ENCODE results near the gene HAUS1. TPM values are rescaled to one million over a fixed set of nuclear protein-coding genes. Genes with fewer than 3 reads are reported as not detected.
"Not testable (repeated sequence)": the region's sequence is repeated elsewhere in the genome, so short reads cannot be mapped to it uniquely, and the experiment has no call there.

The HAUS1 gene
- total and polyA plus RNA-seq, 2 of the 4 experiments (the other 2 are of a cell fraction), result 25.3 to 33.4 TPM

- H2BK20ac ChIP-seq (ENCODE audit: low read depth, low read length), result no peak overlapping the region
- H3K27me3 ChIP-seq (ENCODE audit: control insufficient read depth, insufficient read depth, low read length), result no peaks in the 10 kb centered on the region
- no peak overlapping the region for H2AK9ac ChIP-seq (replicated peaks; ENCODE audit: low read depth, low read length, poor library complexity)
- no peak overlapping the region for H2BK120ac ChIP-seq (ENCODE audit: low read depth, low read length)
- peaks cover 7 to 11% of the 10 kb centered on the region in 2 experiments; a peak in 2 of 4 replicates for H3K79me1 ChIP-seq (ENCODE audit: low read depth in 1 of 2, low read length in 2 of 2)
- H3K4me3 ChIP-seq (ENCODE audit: insufficient read depth, low read depth, low read length), result no peak overlapping the region
- no peak overlapping the region for H3K4me2 ChIP-seq (ENCODE audit: low read depth, low read length)
- no peaks in the 10 kb centered on the region for H4K20me1 ChIP-seq (ENCODE audit: insufficient read depth, low read length)
- BruUV-seq (replicated peaks), result no TSS peak
- H3K56ac ChIP-seq (ENCODE audit: extremely low read depth, insufficient read depth, low read length), result no peak overlapping the region
- no peak overlapping the region for H3K9ac ChIP-seq (ENCODE audit: low read depth, low read length)
- DNase-seq (no peak), ATAC-seq (ENCODE audit: low read depth) (no peak)
- no peak overlapping the region for H4K91ac ChIP-seq (ENCODE audit: insufficient read depth, low read depth, low read length)
- no peak overlapping the region for H3K23ac ChIP-seq (ENCODE audit: low read depth, low read length)
- POLR2A ChIA-PET (ENCODE audit: unreplicated experiment), result interaction anchor here (0.6 kb wide), 1 partner anchor 516 kb away, joined by 5 read pairs; no protein-coding TSS in a partner anchor
- peaks cover 6% of the 10 kb centered on the region; the same call in 1 of the 2 replicates for H3K9me1 ChIP-seq (ENCODE audit: insufficient read depth, low read length)
- H3K14ac ChIP-seq (replicated peaks; ENCODE audit: low read depth, low read length), result no peak overlapping the region
- no peaks in the 10 kb centered on the region for H3K9me3 ChIP-seq (ENCODE audit: control insufficient read depth, insufficient read depth, low read length)
- no peaks in the 10 kb centered on the region for H3K4me1 ChIP-seq (ENCODE audit: control insufficient read depth, insufficient read depth, low read length)
- H4K8ac ChIP-seq (ENCODE audit: low read depth in 2 of 2, low read length in 2 of 2), result no peak overlapping the region
- no peak overlapping the region for H2AK5ac ChIP-seq (ENCODE audit: low read depth, low read length)
- in situ Hi-C loops (cut with MboI; ENCODE audit: low sequenced_read_pairs) (no loop called here), intact Hi-C loops (cut with micrococcal nuclease) (no loop called here), dilution Hi-C loops (cut with HindIII; ENCODE audit: low sequenced_read_pairs, unreplicated experiment) (no loop called here)
- H2BK15ac ChIP-seq (ENCODE audit: low read depth, low read length), result no peak overlapping the region
- no peak overlapping the region for H2AFZ ChIP-seq (replicated peaks; ENCODE audit: low read length, poor library complexity)
- H3K27ac ChIP-seq (ENCODE audit: insufficient read depth, low read length), result no peak overlapping the region
- no peak overlapping the region for H3K4ac ChIP-seq (ENCODE audit: low read depth, low read length)
- no peak overlapping the region for H2BK5ac ChIP-seq (ENCODE audit: low read depth, low read length, poor library complexity, severe bottlenecking)
- H4K5ac ChIP-seq (ENCODE audit: low read depth, low read length), result no peak overlapping the region
- no peak overlapping the region for H3K18ac ChIP-seq (ENCODE audit: low read depth, low read length)
- TF ChIP-seq RCOR1 (IDR thresholded peaks at IDR 0.05; ENCODE audit: insufficient replicate concordance, low read length), result no peak
- TF ChIP-seq ELK1 (IDR thresholded peaks at IDR 0.05; ENCODE audit: borderline replicate concordance, low read depth, low read length), result no peak
- no peak for TF ChIP-seq POLR2A (IDR thresholded peaks at IDR 0.05; ENCODE audit: low read depth, low read length)
- no peak for TF ChIP-seq RAD21 (IDR thresholded peaks at IDR 0.05; ENCODE audit: low read length)
- TF ChIP-seq MAFK (IDR thresholded peaks at IDR 0.05; ENCODE audit: low read depth, low read length), result no peak
- CTCF ChIA-PET, result interaction anchor here (0.6 to 2.0 kb wide), 3 partner anchors 11 to 1768 kb away, joined by 3 to 5 read pairs (median 4); a partner anchor contains a TSS
- H3K36me3 ChIP-seq (ENCODE audit: control insufficient read depth, insufficient read depth, low read length), result peaks cover 8% of the 10 kb centered on the region
- WGBS, 2 experiments (ENCODE audit: extremely low coverage in 2 of 2, insufficient read length in 1 of 2), result no CpG with 5 or more reads among the region's 1 CpG
Measured at GRCh38 chr18:46113751-46114150, 9.6 kb downstream of the HAUS1 start.

GRCh38 chr18:46126625-46127024 lies 22.4 kb downstream of the HAUS1 start:
- ATAC-seq (ENCODE audit: low read depth); H3K79me1 ChIP-seq (ENCODE audit: low read depth in 1 of 2, low read length in 2 of 2); H2BK5ac ChIP-seq (ENCODE audit: low read depth, low read length, poor library complexity, severe bottlenecking); H3K23ac ChIP-seq (ENCODE audit: low read depth, low read length); H3K14ac ChIP-seq (replicated peaks; ENCODE audit: low read depth, low read length); dilution Hi-C loops (cut with HindIII; ENCODE audit: low sequenced_read_pairs, unreplicated experiment); H2BK120ac ChIP-seq (ENCODE audit: low read depth, low read length); H3K4ac ChIP-seq (ENCODE audit: low read depth, low read length); BruUV-seq (replicated peaks); H3K4me1 ChIP-seq (ENCODE audit: control insufficient read depth, insufficient read depth, low read length); H3K27me3 ChIP-seq (ENCODE audit: control insufficient read depth, insufficient read depth, low read length); H2AFZ ChIP-seq (replicated peaks; ENCODE audit: low read length, poor library complexity); H3K56ac ChIP-seq (ENCODE audit: extremely low read depth, insufficient read depth, low read length); H4K20me1 ChIP-seq (ENCODE audit: insufficient read depth, low read length); H3K4me2 ChIP-seq (ENCODE audit: low read depth, low read length); H3K9ac ChIP-seq (ENCODE audit: low read depth, low read length); H3K9me1 ChIP-seq (ENCODE audit: insufficient read depth, low read length); H3K27ac ChIP-seq (ENCODE audit: insufficient read depth, low read length); H3K4me3 ChIP-seq (ENCODE audit: insufficient read depth, low read depth, low read length); intact Hi-C loops (cut with micrococcal nuclease); DNase-seq; H2BK20ac ChIP-seq (ENCODE audit: low read depth, low read length); H4K91ac ChIP-seq (ENCODE audit: insufficient read depth, low read depth, low read length); H3K18ac ChIP-seq (ENCODE audit: low read depth, low read length); H4K8ac ChIP-seq (ENCODE audit: low read depth in 2 of 2, low read length in 2 of 2); H2AK9ac ChIP-seq (replicated peaks; ENCODE audit: low read depth, low read length, poor library complexity); CTCF ChIA-PET; H2AK5ac ChIP-seq (ENCODE audit: low read depth, low read length); in situ Hi-C loops (cut with MboI; ENCODE audit: low sequenced_read_pairs); H3K9me3 ChIP-seq (ENCODE audit: control insufficient read depth, insufficient read depth, low read length); H2BK15ac ChIP-seq (ENCODE audit: low read depth, low read length); H4K5ac ChIP-seq (ENCODE audit: low read depth, low read length): not testable (repeated sequence)
- peaks cover 16% of the 10 kb centered on the region for H3K36me3 ChIP-seq (ENCODE audit: control insufficient read depth, insufficient read depth, low read length)
- WGBS, 2 experiments (ENCODE audit: extremely low coverage in 2 of 2, insufficient read length in 1 of 2), result no CpG with 5 or more reads among the region's 4 CpGs
- POLR2A ChIA-PET (ENCODE audit: unreplicated experiment), result interaction anchor here (0.6 kb wide), 2 partner anchors 73 to 813 kb away, joined by 4 read pairs; no protein-coding TSS in a partner anchor

Data from IMR-90 (cell line).